OCI-LY1 (cell line): Measurements from ENCODE around the gene CELF2.

Experiments
- EZH2 ChIP-seq: fragments of 200-600 bp; sonication (generic), shearing (Covaris generic); IDR thresholded peaks from 2 replicates; pipeline ENCODE4 v1.8.0; 2017; ENCODE audit warnings: borderline replicate concordance, mixed run types, mild to moderate bottlenecking, antibody characterized with exemption, low read length, moderate library complexity, mixed read lengths
- TF ChIP-seq, protein P1 (sequence below): fragments of 200-600 bp; sonication (generic), shearing (Covaris generic); IDR thresholded peaks from 2 replicates; pipeline ENCODE4 v1.5.1; 2017; ENCODE audit warnings: mild to moderate bottlenecking, antibody characterized with exemption, low read length, moderate library complexity, mixed read lengths

DNA sequence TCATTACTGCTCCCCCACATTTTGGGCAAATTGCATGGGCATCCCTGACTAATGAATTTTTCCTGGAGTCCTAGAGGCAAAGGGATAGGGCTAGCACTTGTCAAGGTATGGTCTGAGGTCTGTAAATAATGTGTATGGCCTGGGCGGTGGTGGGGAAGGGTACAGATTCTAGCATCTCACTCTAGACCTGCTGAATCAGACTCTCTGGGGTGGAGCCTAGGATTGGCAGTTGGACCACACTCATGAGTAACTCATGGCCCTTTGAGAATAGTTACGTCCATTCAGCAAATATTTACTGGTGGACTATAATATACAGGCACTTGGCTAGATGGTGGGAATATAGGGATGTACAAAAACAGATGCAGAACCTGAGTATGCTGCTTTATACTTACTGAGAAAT, 118.0 kb downstream of the CELF2 start:
- TF ChIP-seq, protein P1, sequence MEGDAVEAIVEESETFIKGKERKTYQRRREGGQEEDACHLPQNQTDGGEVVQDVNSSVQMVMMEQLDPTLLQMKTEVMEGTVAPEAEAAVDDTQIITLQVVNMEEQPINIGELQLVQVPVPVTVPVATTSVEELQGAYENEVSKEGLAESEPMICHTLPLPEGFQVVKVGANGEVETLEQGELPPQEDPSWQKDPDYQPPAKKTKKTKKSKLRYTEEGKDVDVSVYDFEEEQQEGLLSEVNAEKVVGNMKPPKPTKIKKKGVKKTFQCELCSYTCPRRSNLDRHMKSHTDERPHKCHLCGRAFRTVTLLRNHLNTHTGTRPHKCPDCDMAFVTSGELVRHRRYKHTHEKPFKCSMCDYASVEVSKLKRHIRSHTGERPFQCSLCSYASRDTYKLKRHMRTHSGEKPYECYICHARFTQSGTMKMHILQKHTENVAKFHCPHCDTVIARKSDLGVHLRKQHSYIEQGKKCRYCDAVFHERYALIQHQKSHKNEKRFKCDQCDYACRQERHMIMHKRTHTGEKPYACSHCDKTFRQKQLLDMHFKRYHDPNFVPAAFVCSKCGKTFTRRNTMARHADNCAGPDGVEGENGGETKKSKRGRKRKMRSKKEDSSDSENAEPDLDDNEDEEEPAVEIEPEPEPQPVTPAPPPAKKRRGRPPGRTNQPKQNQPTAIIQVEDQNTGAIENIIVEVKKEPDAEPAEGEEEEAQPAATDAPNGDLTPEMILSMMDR: no peak
- TF ChIP-seq EZH2: no peak
